Prostate gland (tissue), 2 donors: ENCODE results near the gene COL11A1.

Experiments
- POLR2A ChIP-seq: fragments of 450-650 bp; IDR thresholded peaks from one replicate; pipeline ENCODE4 v1.6.1; 2016; ENCODE audit warnings: antibody characterized with exemption, mild to moderate bottlenecking
- TF ChIP-seq, protein P1 (sequence below), 4 experiments: fragments of 200-600 bp in 2 of 4; fragments of 450-650 bp in 2 of 4; sonication (generic) in 2 of 4; IDR thresholded peaks; 1 replicate in 3 of 4; 2 replicates in 1 of 4; pipeline ENCODE4 v1.5.1; 2016 to 2019; ENCODE audit warnings: antibody characterized with exemption in 4 of 4, mild to moderate bottlenecking in 2 of 4, moderate library complexity in 2 of 4

DNA sequence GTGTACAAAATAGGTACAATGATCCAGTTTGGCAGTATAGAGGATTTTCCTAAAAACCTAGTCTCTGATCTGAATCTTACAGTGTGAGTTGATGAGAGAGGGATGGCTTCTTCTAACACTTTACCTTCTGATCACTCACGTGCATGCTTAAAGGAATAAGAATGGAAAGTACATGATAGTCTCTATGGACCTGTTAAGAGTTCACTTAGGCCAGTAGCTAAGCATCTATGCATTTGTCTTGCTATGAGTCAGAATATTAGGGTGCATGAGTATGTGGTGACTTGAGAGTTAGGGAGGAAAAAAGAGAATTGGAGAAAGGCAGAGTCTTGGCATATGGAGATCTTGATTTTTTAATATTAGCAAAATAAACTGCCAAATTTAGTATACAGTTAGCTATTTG, 206.3 kb downstream of the COL11A1 start:
- TF ChIP-seq POLR2A, result no peak
- TF ChIP-seq, protein P1, sequence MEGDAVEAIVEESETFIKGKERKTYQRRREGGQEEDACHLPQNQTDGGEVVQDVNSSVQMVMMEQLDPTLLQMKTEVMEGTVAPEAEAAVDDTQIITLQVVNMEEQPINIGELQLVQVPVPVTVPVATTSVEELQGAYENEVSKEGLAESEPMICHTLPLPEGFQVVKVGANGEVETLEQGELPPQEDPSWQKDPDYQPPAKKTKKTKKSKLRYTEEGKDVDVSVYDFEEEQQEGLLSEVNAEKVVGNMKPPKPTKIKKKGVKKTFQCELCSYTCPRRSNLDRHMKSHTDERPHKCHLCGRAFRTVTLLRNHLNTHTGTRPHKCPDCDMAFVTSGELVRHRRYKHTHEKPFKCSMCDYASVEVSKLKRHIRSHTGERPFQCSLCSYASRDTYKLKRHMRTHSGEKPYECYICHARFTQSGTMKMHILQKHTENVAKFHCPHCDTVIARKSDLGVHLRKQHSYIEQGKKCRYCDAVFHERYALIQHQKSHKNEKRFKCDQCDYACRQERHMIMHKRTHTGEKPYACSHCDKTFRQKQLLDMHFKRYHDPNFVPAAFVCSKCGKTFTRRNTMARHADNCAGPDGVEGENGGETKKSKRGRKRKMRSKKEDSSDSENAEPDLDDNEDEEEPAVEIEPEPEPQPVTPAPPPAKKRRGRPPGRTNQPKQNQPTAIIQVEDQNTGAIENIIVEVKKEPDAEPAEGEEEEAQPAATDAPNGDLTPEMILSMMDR (IDR thresholded peaks at IDR 0.05), result no peak
